ENCODE measurements around the gene CSH1. TPM values are rescaled to one million over a fixed set of nuclear protein-coding genes. Genes with fewer than 3 reads are reported as not detected.

The CSH1 gene
- total RNA-seq, 1 donor from 2014 or later = not detected

GRCh38 chr17:63853260-63853659 lies 43.1 kb downstream of the CSH1 start:
- FAIRE-seq (no peak), DNase-seq (ENCODE audit: low read depth) (no peak)
- Histone ChIP-seq H3K36me3 (ENCODE audit: control insufficient read depth, insufficient read depth, low read length) (no peaks in the 10 kb centered on the region), H3K27me3 (ENCODE audit: control insufficient read depth, insufficient read depth, low read length) (no peaks in the 10 kb centered on the region), H3K4me3 (ENCODE audit: low read depth, low read length) (no peak overlapping the region)
- TF ChIP-seq CTCF (IDR thresholded peaks at IDR 0.05; ENCODE audit: insufficient read depth, low read length, severe bottlenecking) = no peak

GRCh38 chr17:63850401-63850800 lies 46.0 kb downstream of the CSH1 start:
- Histone ChIP-seq H3K27me3 (ENCODE audit: control insufficient read depth, insufficient read depth, low read length) (no peaks in the 10 kb centered on the region), H3K36me3 (ENCODE audit: control insufficient read depth, insufficient read depth, low read length) (no peaks in the 10 kb centered on the region), H3K4me3 (ENCODE audit: low read depth, low read length) (no peak overlapping the region)
- FAIRE-seq (no peak), DNase-seq (ENCODE audit: low read depth) (no peak)
- TF ChIP-seq CTCF (IDR thresholded peaks at IDR 0.05; ENCODE audit: insufficient read depth, low read length, severe bottlenecking) = no peak

GRCh38 chr17:63848834-63849689 lies 47.3 kb downstream of the CSH1 start:
- peak; percentile 74 for TF ChIP-seq CTCF (IDR thresholded peaks at IDR 0.05; ENCODE audit: insufficient read depth, low read length, severe bottlenecking)
- H3K36me3 ChIP-seq (ENCODE audit: control insufficient read depth, insufficient read depth, low read length) = no peaks in the 10 kb centered on the region
- DNase-seq (ENCODE audit: low read depth) = peak; percentile 72
- peak overlapping the region; percentile 8 for H3K4me3 ChIP-seq (ENCODE audit: low read depth, low read length)
- no peaks in the 10 kb centered on the region for H3K27me3 ChIP-seq (ENCODE audit: control insufficient read depth, insufficient read depth, low read length)
- no peak for FAIRE-seq

GRCh38 chr17:63847525-63848249 lies 48.7 kb downstream of the CSH1 start:
- TF ChIP-seq CTCF (IDR thresholded peaks at IDR 0.05; ENCODE audit: insufficient read depth, low read length, severe bottlenecking) = no peak
- DNase-seq (ENCODE audit: low read depth) (no peak), FAIRE-seq (no peak)
- H3K27me3 ChIP-seq (ENCODE audit: control insufficient read depth, insufficient read depth, low read length) = no peaks in the 10 kb centered on the region
- no peak overlapping the region for H3K4me3 ChIP-seq (ENCODE audit: low read depth, low read length)
- no peaks in the 10 kb centered on the region for H3K36me3 ChIP-seq (ENCODE audit: control insufficient read depth, insufficient read depth, low read length)

- DNase-seq (ENCODE audit: low read depth) = no peak
- TF ChIP-seq CTCF (IDR thresholded peaks at IDR 0.05; ENCODE audit: insufficient read depth, low read length, severe bottlenecking) = no peak
- Histone ChIP-seq H3K27me3 (ENCODE audit: control insufficient read depth, insufficient read depth, low read length) (no peaks in the 10 kb centered on the region), H3K36me3 (ENCODE audit: control insufficient read depth, insufficient read depth, low read length) (no peaks in the 10 kb centered on the region), H3K4me3 (ENCODE audit: low read depth, low read length) (no peak overlapping the region)
- no peak for FAIRE-seq
These were observed 50.9 kb downstream of the CSH1 start for GRCh38 chr17:63845509-63845908.

Other genes with a start within 250 kb of the CSH1 start
- gene LIMD2, start 196.4 kb downstream of the CSH1 start, total RNA-seq = 0.53 and 0.90 TPM in 2 replicates
- 10.5 and 14.1 TPM in 2 replicates for gene STRADA, start 154.8 kb downstream of the CSH1 start, total RNA-seq
- 112 and 118 TPM in 2 replicates for gene CCDC47, start 123.0 kb downstream of the CSH1 start, total RNA-seq
- 65.0 and 70.5 TPM in 2 replicates for gene DDX42, start 122.4 kb downstream of the CSH1 start, total RNA-seq
- gene PSMC5, start 69.1 kb downstream of the CSH1 start, total RNA-seq = 50.5 and 64.0 TPM in 2 replicates
- gene FTSJ3, start 68.9 kb downstream of the CSH1 start, total RNA-seq = 43.4 and 53.1 TPM in 2 replicates
- 98.5 and 112 TPM in 2 replicates for gene SMARCD2, start 53.9 kb downstream of the CSH1 start, total RNA-seq
- not detected in 2 replicates for gene CSH2, start 22.9 kb downstream of the CSH1 start, total RNA-seq
- not detected in 2 replicates for gene GH2, start 14.6 kb downstream of the CSH1 start, total RNA-seq
- not detected in 2 replicates for gene CSHL1, start 14.7 kb upstream of the CSH1 start, total RNA-seq
- gene GH1, start 22.3 kb upstream of the CSH1 start, total RNA-seq = not detected in 2 replicates
- gene CD79B, start 35.8 kb upstream of the CSH1 start, total RNA-seq = not detected in 2 replicates
- under 0.01 and 0.90 TPM in 2 replicates for gene SCN4A, start 76.3 kb upstream of the CSH1 start, total RNA-seq
- gene PRR29, start 101.8 kb upstream of the CSH1 start, total RNA-seq = not detected in 2 replicates
- 0.26 and 0.90 TPM in 2 replicates for gene ICAM2, start 124.1 kb upstream of the CSH1 start, total RNA-seq
- 22.1 and 35.2 TPM in 2 replicates for gene ERN1, start 233.6 kb upstream of the CSH1 start, total RNA-seq